Measurements from ENCODE around the gene TBXT. TPM values are rescaled to one million over a fixed set of nuclear protein-coding genes. Genes with fewer than 3 reads are reported as not detected.
A peak's percentile ranks its signal among the peaks of the same experiment; 100 is the strongest.

Gene TBXT
- total RNA-seq, 1 donor from 2014 or later: 44.8 TPM

DNA sequence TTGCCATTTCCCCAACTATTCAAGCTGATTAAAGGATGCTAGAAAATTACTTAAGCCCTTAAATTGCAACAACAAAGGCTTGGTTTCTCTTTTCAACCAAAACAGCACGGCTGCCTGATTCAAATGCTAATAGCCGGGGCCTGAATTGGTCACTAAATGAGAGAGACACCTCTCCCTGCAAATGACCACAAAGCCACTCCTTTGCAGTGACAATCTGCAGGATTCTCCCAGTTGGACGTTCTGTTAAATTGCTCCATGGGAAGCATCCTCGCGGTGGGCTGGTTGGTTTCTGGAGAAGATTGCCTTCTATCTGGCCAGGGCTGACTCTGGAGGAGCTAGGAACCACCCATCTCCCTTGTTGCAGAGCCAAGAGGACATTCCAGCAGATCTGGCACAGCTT is 29.7 kb upstream of the TBXT start:
- H3K27me3 Mint-ChIP-seq (ENCODE audit: unreplicated experiment): peaks cover 6% of the 10 kb centered on the region

DNA sequence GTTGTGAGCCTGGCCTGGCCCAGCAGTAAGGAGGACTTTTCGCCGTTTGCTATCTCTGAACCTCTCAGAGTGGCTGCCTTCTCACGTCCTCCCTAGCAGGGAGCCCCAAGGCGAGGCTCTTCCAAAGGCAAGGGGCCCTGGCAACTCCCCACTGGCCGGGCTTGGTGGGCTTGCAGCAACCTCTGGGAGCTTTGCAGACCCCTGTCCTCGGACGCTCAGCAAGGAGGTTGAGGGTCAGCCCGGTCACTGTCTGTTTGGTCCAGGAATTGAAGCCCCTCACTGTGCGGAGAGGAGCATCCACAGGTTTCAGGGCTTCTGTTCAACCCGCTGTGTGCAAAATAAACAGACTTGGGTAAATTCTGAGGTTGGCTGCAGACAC is 28.2 kb upstream of the TBXT start:
- H3K4me1 Mint-ChIP-seq (ENCODE audit: unreplicated experiment): peaks cover 15% of the 10 kb centered on the region
- no peaks in the 10 kb centered on the region for H3K9me3 Mint-ChIP-seq (ENCODE audit: unreplicated experiment)
- no peak overlapping the region for H3K4me3 Mint-ChIP-seq (ENCODE audit: unreplicated experiment)
- no peaks in the 10 kb centered on the region for H3K36me3 Mint-ChIP-seq (ENCODE audit: low read depth, unreplicated experiment)
- TF ChIP-seq CTCF (IDR thresholded peaks at IDR 0.05; ENCODE audit: unreplicated experiment): no peak
- no peak overlapping the region for H3K27ac Mint-ChIP-seq (ENCODE audit: unreplicated experiment)
- DNase-seq (ENCODE audit: low spot score): no peak
- peaks cover 6% of the 10 kb centered on the region for H3K27me3 Mint-ChIP-seq (ENCODE audit: unreplicated experiment)

More for the DNA sequence above, 29.7 kb upstream of the TBXT start:
- no peak overlapping the region for H3K4me3 Mint-ChIP-seq (ENCODE audit: unreplicated experiment)
- H3K36me3 Mint-ChIP-seq (ENCODE audit: low read depth, unreplicated experiment): no peaks in the 10 kb centered on the region
- H3K27ac Mint-ChIP-seq (ENCODE audit: unreplicated experiment): no peak overlapping the region
- no peaks in the 10 kb centered on the region for H3K9me3 Mint-ChIP-seq (ENCODE audit: unreplicated experiment)
- no peak for TF ChIP-seq CTCF (IDR thresholded peaks at IDR 0.05; ENCODE audit: unreplicated experiment)
- DNase-seq (ENCODE audit: low spot score): no peak
- peaks cover 15% of the 10 kb centered on the region for H3K4me1 Mint-ChIP-seq (ENCODE audit: unreplicated experiment)

DNA sequence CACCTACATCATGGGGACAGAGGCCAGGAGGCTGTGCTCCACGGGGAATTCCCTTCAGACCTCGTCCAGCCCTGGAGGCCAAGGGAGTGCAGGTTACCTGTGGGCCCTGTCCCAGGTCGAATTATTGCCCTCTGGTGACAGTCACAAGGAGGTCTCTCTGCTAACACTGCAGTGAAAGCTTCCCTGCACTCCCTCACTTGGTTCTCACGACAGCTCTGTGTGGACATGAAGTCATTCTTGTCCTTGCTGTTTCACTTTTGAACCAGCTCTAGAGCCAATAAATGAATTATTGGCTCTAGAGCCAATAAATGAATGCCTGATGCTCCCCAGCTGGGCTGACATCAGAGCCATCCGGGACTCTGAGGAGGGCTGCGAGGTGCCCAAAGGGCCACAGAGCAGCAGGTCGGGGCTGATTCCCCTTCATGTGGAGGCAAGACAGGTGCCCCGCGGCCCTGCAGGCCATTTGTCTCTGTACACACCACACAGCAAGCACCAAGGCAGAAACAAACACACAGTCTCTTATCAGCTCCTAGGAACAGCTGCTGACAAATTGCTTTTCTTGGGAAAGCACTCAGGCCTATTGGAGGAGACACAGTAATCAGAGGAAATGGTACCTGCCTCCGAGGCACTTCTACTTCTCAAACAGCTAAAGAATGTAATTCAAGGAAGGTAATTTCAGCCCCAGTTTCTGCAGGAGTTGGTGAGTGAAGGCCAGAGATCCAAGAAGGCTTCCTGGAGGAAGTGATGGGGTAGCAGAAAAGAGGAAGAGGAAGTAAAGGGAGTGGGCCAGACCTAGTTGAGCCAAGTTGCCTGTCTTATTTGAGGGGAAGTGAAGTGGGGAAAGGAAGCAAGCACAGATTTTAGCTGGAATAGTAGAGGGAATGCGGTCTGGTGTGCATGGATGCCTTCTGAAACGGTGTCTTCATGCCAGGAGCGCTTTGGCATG is 27.5 kb upstream of the TBXT start:
- no peak for DNase-seq (ENCODE audit: low spot score)
- Mint-ChIP-seq H3K36me3 (ENCODE audit: low read depth, unreplicated experiment) (no peaks in the 10 kb centered on the region), H3K4me3 (ENCODE audit: unreplicated experiment) (no peak overlapping the region), H3K27ac (ENCODE audit: unreplicated experiment) (peak overlapping the region; percentile 61), H3K4me1 (ENCODE audit: unreplicated experiment) (peaks cover 15% of the 10 kb centered on the region), H3K9me3 (ENCODE audit: unreplicated experiment) (no peaks in the 10 kb centered on the region), H3K27me3 (ENCODE audit: unreplicated experiment) (peaks cover 2% of the 10 kb centered on the region)
- no peak for TF ChIP-seq CTCF (IDR thresholded peaks at IDR 0.05; ENCODE audit: unreplicated experiment)

DNA sequence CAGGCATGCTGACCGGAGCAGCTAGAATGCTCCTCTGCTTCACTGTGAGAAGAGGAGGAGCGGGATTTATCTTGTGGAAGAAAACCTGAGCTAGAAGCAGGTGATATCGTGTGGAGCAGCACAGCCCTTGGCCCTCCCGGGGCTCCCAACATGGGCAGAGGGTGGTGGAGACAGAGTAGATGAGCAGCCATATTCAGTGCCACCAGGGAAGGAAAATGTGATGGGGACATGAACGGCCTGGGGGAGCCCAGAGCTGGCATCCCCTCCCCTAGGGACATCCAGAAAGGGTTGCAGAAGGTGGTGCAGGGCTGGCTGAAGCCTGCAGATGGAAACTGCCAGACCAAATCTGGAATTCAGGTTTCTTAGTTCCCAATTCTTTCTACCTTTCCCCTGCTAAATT is 24.9 kb upstream of the TBXT start:
- Mint-ChIP-seq H3K27ac (ENCODE audit: unreplicated experiment) (no peak overlapping the region), H3K4me3 (ENCODE audit: unreplicated experiment) (no peak overlapping the region), H3K36me3 (ENCODE audit: low read depth, unreplicated experiment) (no peaks in the 10 kb centered on the region), H3K27me3 (ENCODE audit: unreplicated experiment) (peaks cover 2% of the 10 kb centered on the region), H3K4me1 (ENCODE audit: unreplicated experiment) (peaks cover 15% of the 10 kb centered on the region), H3K9me3 (ENCODE audit: unreplicated experiment) (no peaks in the 10 kb centered on the region)
- no peak for TF ChIP-seq CTCF (IDR thresholded peaks at IDR 0.05; ENCODE audit: unreplicated experiment)
- DNase-seq (ENCODE audit: low spot score): no peak

GRCh38 chr6:166192136-166192535 is 24.5 kb upstream of the TBXT start:
- H3K4me3 Mint-ChIP-seq (ENCODE audit: unreplicated experiment): no peak overlapping the region
- DNase-seq (ENCODE audit: low spot score): no peak
- H3K27ac Mint-ChIP-seq (ENCODE audit: unreplicated experiment): no peak overlapping the region
- no peak for TF ChIP-seq CTCF (IDR thresholded peaks at IDR 0.05; ENCODE audit: unreplicated experiment)
- H3K4me1 Mint-ChIP-seq (ENCODE audit: unreplicated experiment): peaks cover 15% of the 10 kb centered on the region
- H3K27me3 Mint-ChIP-seq (ENCODE audit: unreplicated experiment): peaks cover 2% of the 10 kb centered on the region
- no peaks in the 10 kb centered on the region for H3K9me3 Mint-ChIP-seq (ENCODE audit: unreplicated experiment)
- H3K36me3 Mint-ChIP-seq (ENCODE audit: low read depth, unreplicated experiment): no peaks in the 10 kb centered on the region
